Heart left ventricle (tissue), 13 donors: ENCODE measurements around the gene DCAF11.

Source experiments
- POLR2A ChIP-seq, 2 donors: fragments of 450-650 bp; IDR thresholded peaks; one replicate each; pipeline ENCODE4 v1.6.1; 2017; ENCODE audit warnings: antibody characterized with exemption in 2 of 2, mild to moderate bottlenecking in 2 of 2, moderate library complexity in 2 of 2
- TF ChIP-seq, protein P1 (sequence below), 12 donors: fragments of 200-600 bp; sonication (generic) in 4 of 12; IDR thresholded peaks; one replicate each; pipeline versions ENCODE4 v1.5.0 to v1.8.0; 2018 to 2022; ENCODE audit warnings: antibody characterized with exemption in 12 of 12, mild to moderate bottlenecking in 5 of 12
- donor health status: ischemic (EF 13 %, LVEDD 7.1; RV severe dilation, severe dysfunction).
- donor health status: DM: no; HTN: yes; CAD: no.
- donor health status: DM: no; HTN: no; CAD: no.
- donor health status: ischemic (EF 25% LVEDD 6.9; RV normal size, moderate dysfunction).
- donor health status: ischemic (EF 25% LVEDD 5.7; RV mildly dilated, moderate dysfunction).
- donor health status: ischemic (EF 35%, LVEDD 5.7; RV mildly dilated, moderate dysfunction).
- donor health status: nonischemic (EF 11% LVEDD 7.7; RV severe dilation, severe dysfunction).
- donor health status: DM: yes; HTN: yes; CAD: no.
- donor health status: PGD.
- donor health status: ischemic (EF 29% LVEDD 5.4; RV normal size, mild dysfunction).
- donor health status: nonischemic (EF 23%, LVEDD 6.1; RV moderate dilation, normal function).

DNA sequence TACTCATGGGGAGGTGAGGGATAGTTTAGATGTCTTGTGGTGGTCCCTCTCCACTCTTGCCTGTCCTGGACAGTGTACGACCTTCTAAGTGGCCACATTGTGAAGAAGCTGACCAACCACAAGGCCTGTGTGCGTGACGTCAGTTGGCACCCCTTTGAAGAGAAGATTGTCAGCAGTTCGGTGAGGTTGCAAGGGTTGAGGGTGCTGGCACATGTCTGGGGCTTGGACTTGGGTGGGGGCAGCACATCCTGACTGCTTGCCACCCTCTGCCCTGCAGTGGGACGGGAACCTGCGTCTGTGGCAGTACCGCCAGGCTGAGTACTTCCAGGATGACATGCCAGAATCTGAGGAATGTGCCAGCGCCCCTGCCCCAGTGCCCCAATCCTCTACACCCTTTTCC lies 8.3 kb downstream of the DCAF11 start:
- TF ChIP-seq, protein P1, sequence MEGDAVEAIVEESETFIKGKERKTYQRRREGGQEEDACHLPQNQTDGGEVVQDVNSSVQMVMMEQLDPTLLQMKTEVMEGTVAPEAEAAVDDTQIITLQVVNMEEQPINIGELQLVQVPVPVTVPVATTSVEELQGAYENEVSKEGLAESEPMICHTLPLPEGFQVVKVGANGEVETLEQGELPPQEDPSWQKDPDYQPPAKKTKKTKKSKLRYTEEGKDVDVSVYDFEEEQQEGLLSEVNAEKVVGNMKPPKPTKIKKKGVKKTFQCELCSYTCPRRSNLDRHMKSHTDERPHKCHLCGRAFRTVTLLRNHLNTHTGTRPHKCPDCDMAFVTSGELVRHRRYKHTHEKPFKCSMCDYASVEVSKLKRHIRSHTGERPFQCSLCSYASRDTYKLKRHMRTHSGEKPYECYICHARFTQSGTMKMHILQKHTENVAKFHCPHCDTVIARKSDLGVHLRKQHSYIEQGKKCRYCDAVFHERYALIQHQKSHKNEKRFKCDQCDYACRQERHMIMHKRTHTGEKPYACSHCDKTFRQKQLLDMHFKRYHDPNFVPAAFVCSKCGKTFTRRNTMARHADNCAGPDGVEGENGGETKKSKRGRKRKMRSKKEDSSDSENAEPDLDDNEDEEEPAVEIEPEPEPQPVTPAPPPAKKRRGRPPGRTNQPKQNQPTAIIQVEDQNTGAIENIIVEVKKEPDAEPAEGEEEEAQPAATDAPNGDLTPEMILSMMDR (IDR thresholded peaks at IDR 0.05), result no peak
- no peak for TF ChIP-seq POLR2A (IDR thresholded peaks at IDR 0.05)
